Astrocyte of the hippocampus (primary cell): ENCODE results near the gene CD276.
"Not testable (repeated sequence)": the region's sequence is repeated elsewhere in the genome, so short reads cannot be mapped to it uniquely, and the experiment has no call there.

Experiments used
- DNase-seq: peaks from one replicate; pipeline ENCODE4 v3.0.0; 2011; ENCODE audit warnings: low read depth, low spot score

Gene CD276

GRCh38 chr15:73684581-73685455 lies 635 bp downstream of the CD276 start:
- DNase-seq, result peak; percentile 72

- DNase-seq, result no peak
Observed at GRCh38 chr15:73685981-73686380, 1.8 kb downstream of the CD276 start.

- peak; percentile 83 for DNase-seq
Observed at GRCh38 chr15:73686781-73687256, 2.6 kb downstream of the CD276 start.

- DNase-seq, result no peak
Observed at GRCh38 chr15:73687351-73687750, 3.2 kb downstream of the CD276 start.

- DNase-seq, result no peak
Observed at GRCh38 chr15:73688455-73688854, 4.3 kb downstream of the CD276 start.

GRCh38 chr15:73691396-73691795 lies 7.2 kb downstream of the CD276 start:
- DNase-seq, result peak; percentile 68

GRCh38 chr15:73694419-73694818 lies 10.2 kb downstream of the CD276 start:
- no peak for DNase-seq

- DNase-seq, result no peak
Observed at GRCh38 chr15:73695773-73696640, 11.8 kb downstream of the CD276 start.

GRCh38 chr15:73696641-73697001 lies 12.4 kb downstream of the CD276 start:
- DNase-seq, result no peak

GRCh38 chr15:73697033-73697467 lies 12.9 kb downstream of the CD276 start:
- peak; percentile 94 for DNase-seq

- DNase-seq, result no peak
Observed at GRCh38 chr15:73699249-73700040, 15.3 kb downstream of the CD276 start.

GRCh38 chr15:73700041-73700842 lies 16.1 kb downstream of the CD276 start:
- peak; percentile 90 for DNase-seq

- DNase-seq, result not testable (repeated sequence)
Observed at GRCh38 chr15:73702311-73703239, 18.4 kb downstream of the CD276 start.

GRCh38 chr15:73703601-73704000 lies 19.4 kb downstream of the CD276 start:
- DNase-seq, result not testable (repeated sequence)

GRCh38 chr15:73704142-73704868 lies 20.1 kb downstream of the CD276 start:
- not testable (repeated sequence) for DNase-seq

GRCh38 chr15:73704869-73705645 lies 20.9 kb downstream of the CD276 start:
- DNase-seq, result peak; percentile 73

- no peak for DNase-seq
Observed at GRCh38 chr15:73708691-73709090, 24.5 kb downstream of the CD276 start.

- DNase-seq, result no peak
Observed at GRCh38 chr15:73709241-73709640, 25.1 kb downstream of the CD276 start.
